Heart right ventricle (tissue), 16 donors: ENCODE measurements around the gene SMYD3. TPM values are rescaled to one million over a fixed set of nuclear protein-coding genes. Genes with fewer than 3 reads are reported as not detected.

Source experiments
- ATAC-seq, 8 donors: fragments of 200-7000 bp; cut with Tn5 transposase; one replicate each; pipeline ENCODE4 v1.9.1; 2020; ENCODE audit warnings: mild to moderate bottlenecking in 8 of 8, moderate library complexity in 8 of 8, moderate number of reproducible peaks in 1 of 8
- DNase-seq, 2 donors: peaks; one replicate each; pipeline ENCODE4 v3.0.0-alpha.2; 2020
- H3K27ac ChIP-seq, 10 donors: fragments of 200-600 bp; sonication (generic) in 2 of 10; one replicate each; pipeline versions ENCODE4 v1.5.0 to v1.8.0; 2020 to 2022; ENCODE audit warnings: mild to moderate bottlenecking in 3 of 10
- H3K27me3 ChIP-seq, 7 donors: fragments of 200-600 bp; one replicate each; pipeline ENCODE4 v1.8.0; 2021 to 2022; ENCODE audit warnings: mild to moderate bottlenecking in 2 of 7
- H3K36me3 ChIP-seq, 9 donors: fragments of 200-600 bp; sonication (generic) in 1 of 9; one replicate each; pipeline versions ENCODE4 v1.5.0 to v1.8.0; 2020 to 2022; ENCODE audit warnings: mild to moderate bottlenecking in 2 of 9
- H3K4me1 ChIP-seq, 9 donors: fragments of 200-600 bp; sonication (generic) in 1 of 9; one replicate each; pipeline versions ENCODE4 v1.5.0 to v1.8.0; 2020 to 2022; ENCODE audit warnings: mild to moderate bottlenecking in 4 of 9
- H3K4me3 ChIP-seq, 10 donors: fragments of 200-600 bp; sonication (generic) in 2 of 10; one replicate each; pipeline versions ENCODE4 v1.5.0 to v1.8.0; 2020 to 2022; ENCODE audit warnings: mild to moderate bottlenecking in 7 of 10, moderate library complexity in 2 of 10
- H3K9me3 ChIP-seq, 11 donors: fragments of 200-600 bp in 10 of 11; sonication (generic) in 2 of 11; one replicate each; pipeline versions ENCODE4 v1.5.0 to v1.8.0; 2013 to 2022; ENCODE audit warnings: mild to moderate bottlenecking in 2 of 11, control low read depth in 1 of 11, moderate library complexity in 1 of 11
- CTCF ChIP-seq, 9 donors: fragments of 200-600 bp; sonication (generic) in 2 of 9; IDR thresholded peaks; one replicate each; pipeline versions ENCODE4 v1.5.0 to v1.8.0; 2021 to 2022; ENCODE audit warnings: antibody characterized with exemption in 9 of 9, mild to moderate bottlenecking in 5 of 9, moderate library complexity in 1 of 9
- WGBS, 2 donors: extraction: QIAGEN DNeasy Blood & Tissue Kit; methylation state at CpG; one replicate each; pipeline ENCODE4 v1.1.7; 2013; ENCODE audit warnings: inconsistent platforms in 1 of 2; 5-methylcytosine and 5-hydroxymethylcytosine counted together
- intact Hi-C, 10 donors: fragments of 100-400 bp; cut with DNase I; formaldehyde crosslinking; loops; one replicate each; pipeline versions ENCODE4 v1.11.1 to v1.14.2; 2022
- polyA plus RNA-seq, 2 donors: library from polyadenylated mRNA; stranded (reverse); fragments of 200-250 nt; gene quantifications; one replicate each; pipeline ENCODE4 v1.2.3, GENCODE V29; 2013
- total RNA-seq, 10 donors: library from RNA; stranded (reverse); fragmentation: NEBNext Ultra II Directional in 3 of 10; extraction: Animal tissue kit (Norgen Biotek cat#: 25700) in 3 of 10; gene quantifications; one replicate each; pipeline versions ENCODE4 v1.2.1 to v1.2.4, GENCODE V29; 2021 to 2023
- donor health status: Arrhythmogenic right ventricular cardiomyopathy.
- donor health status: ischemic (EF 13 %, LVEDD 7.1; RV severe dilation, severe dysfunction).
- donor health status: healthy with polysubstance abuse.
- donor health status: DM: no; HTN: yes; CAD: no.
- donor health status: DM: no; HTN: no; CAD: no.
- donor health status: ischemic (EF 25% LVEDD 6.9; RV normal size, moderate dysfunction).
- donor health status: ischemic (EF 25% LVEDD 5.7; RV mildly dilated, moderate dysfunction).
- donor health status: healthy.
- donor health status: DM: yes; HTN: yes; CAD: no.
- donor health status: Ischemic cardiomyopathy.
- donor health status: ischemic (EF 35%, LVEDD 5.7; RV mildly dilated, moderate dysfunction).
- donor health status: nonischemic (EF 11% LVEDD 7.7; RV severe dilation, severe dysfunction).
- donor health status: DM: yes; HTN: yes; CAD: no.
- donor health status: PGD.
- donor health status: ischemic (EF 29% LVEDD 5.4; RV normal size, mild dysfunction).
- donor health status: nonischemic (EF 23%, LVEDD 6.1; RV moderate dilation, normal function).

SMYD3 gene
- total and polyA plus RNA-seq, 12 donors: 5.9 to 13.9 (median 8.1) TPM

- no peak overlapping the region for H3K4me3 ChIP-seq
- H3K9me3 ChIP-seq: no peaks in the 10 kb centered on the region
- no peaks in the 10 kb centered on the region for H3K36me3 ChIP-seq
- TF ChIP-seq CTCF (IDR thresholded peaks at IDR 0.05): no peak
- intact Hi-C loops: no loop called here
- 96 to 98% methylated on average over 3 of the region's 3 CpGs for WGBS, 2 donors
- peaks cover 0 to 3% (median 0%) of the 10 kb centered on the region in 9 donors for H3K4me1 ChIP-seq
- H3K27me3 ChIP-seq: no peaks in the 10 kb centered on the region
- no peak for ATAC-seq
- no peak overlapping the region for H3K27ac ChIP-seq
- no peak for DNase-seq
Measured at GRCh38 chr1:246427611-246428010, 79.5 kb downstream of the SMYD3 start.

- Histone ChIP-seq H3K27ac (no peak overlapping the region), H3K36me3 (no peaks in the 10 kb centered on the region), H3K9me3 (no peaks in the 10 kb centered on the region), H3K4me3 (no peak overlapping the region), H3K27me3 (no peaks in the 10 kb centered on the region), H3K4me1 (no peaks in the 10 kb centered on the region)
- 97 to 98% methylated on average over 3 of the region's 3 CpGs for WGBS, 2 donors
- intact Hi-C loops: no loop called here
- no peak for DNase-seq
- no peak for TF ChIP-seq CTCF (IDR thresholded peaks at IDR 0.05)
- no peak for ATAC-seq
Measured at GRCh38 chr1:246425895-246426294, 81.2 kb downstream of the SMYD3 start.

- 91 to 95% methylated on average over 7 of the region's 7 CpGs for WGBS, 2 donors
- Histone ChIP-seq H3K27me3 (no peaks in the 10 kb centered on the region), H3K36me3 (no peaks in the 10 kb centered on the region), H3K9me3 (no peaks in the 10 kb centered on the region), H3K4me3 (no peak overlapping the region), H3K27ac (no peak overlapping the region), H3K4me1 (no peaks in the 10 kb centered on the region)
- intact Hi-C loops: no loop called here
- no peak for DNase-seq
- no peak for ATAC-seq
- no peak for TF ChIP-seq CTCF (IDR thresholded peaks at IDR 0.05)
Measured at GRCh38 chr1:246425139-246425794, 81.8 kb downstream of the SMYD3 start.

- Histone ChIP-seq H3K36me3 (peaks cover 0 to 4% (median 0%) of the 10 kb centered on the region in 9 donors), H3K27me3 (no peaks in the 10 kb centered on the region), H3K27ac (no peak overlapping the region), H3K9me3 (peaks cover 0 to 5% (median 0%) of the 10 kb centered on the region in 11 donors), H3K4me1 (peaks cover 0 to 3% (median 0%) of the 10 kb centered on the region in 9 donors), H3K4me3 (no peak overlapping the region)
- TF ChIP-seq CTCF (IDR thresholded peaks at IDR 0.05): no peak
- DNase-seq (no peak), ATAC-seq (no peak)
- intact Hi-C loops: no loop called here
- WGBS, 2 donors: 90% methylated on average over 3 of the region's 3 CpGs
Measured at GRCh38 chr1:246420300-246420699, 86.8 kb downstream of the SMYD3 start.
